GM21619 (cell line): ENCODE measurements around the gene KLF14.
"Not testable (repeated sequence)": the region's sequence is repeated elsewhere in the genome, so short reads cannot be mapped to it uniquely, and the experiment has no call there.

Source experiments
- ATAC-seq: cut with Tn5 transposase; IDR thresholded peaks from one replicate; pipeline ENCODE4 v1.9.1; 2021; ENCODE audit not compliant: unreplicated experiment

KLF14 gene

GRCh38 chr7:130721486-130722277 lies 12.3 kb downstream of the KLF14 start:
- ATAC-seq: no peak

GRCh38 chr7:130719541-130719940 lies 14.5 kb downstream of the KLF14 start:
- no peak for ATAC-seq

GRCh38 chr7:130712416-130712815 lies 21.6 kb downstream of the KLF14 start:
- no peak for ATAC-seq

GRCh38 chr7:130708766-130709165 lies 25.2 kb downstream of the KLF14 start:
- ATAC-seq: no peak

GRCh38 chr7:130708001-130708400 lies 26.0 kb downstream of the KLF14 start:
- ATAC-seq: no peak

- no peak for ATAC-seq
Measured at GRCh38 chr7:130703851-130704250, 30.2 kb downstream of the KLF14 start.

GRCh38 chr7:130701650-130702049 lies 32.4 kb downstream of the KLF14 start:
- ATAC-seq: no peak

GRCh38 chr7:130700760-130701159 lies 33.2 kb downstream of the KLF14 start:
- ATAC-seq: no peak

GRCh38 chr7:130699686-130700085 lies 34.3 kb downstream of the KLF14 start:
- ATAC-seq: no peak

GRCh38 chr7:130697820-130698219 lies 36.2 kb downstream of the KLF14 start:
- no peak for ATAC-seq

GRCh38 chr7:130695840-130696239 lies 38.2 kb downstream of the KLF14 start:
- no peak for ATAC-seq

GRCh38 chr7:130692396-130692795 lies 41.6 kb downstream of the KLF14 start:
- ATAC-seq: not testable (repeated sequence)

- no peak for ATAC-seq
Measured at GRCh38 chr7:130689683-130690082, 44.3 kb downstream of the KLF14 start.

GRCh38 chr7:130683026-130683425 lies 51.0 kb downstream of the KLF14 start:
- no peak for ATAC-seq
